RCC 7860 (cell line): ENCODE results near the gene IGF2BP3.
"Not testable (repeated sequence)": the region's sequence is repeated elsewhere in the genome, so short reads cannot be mapped to it uniquely, and the experiment has no call there.

Source experiments
- DNase-seq: peaks from one replicate; pipeline ENCODE4 v3.0.0-alpha.2; 2015; ENCODE audit warnings: low spot score
- FAIRE-seq: peaks from 2 replicates; lab custom pipeline; 2012; peaks lifted over from hg19 to GRCh38; lab: Jason Lieb, UNC

The IGF2BP3 gene

DNA sequence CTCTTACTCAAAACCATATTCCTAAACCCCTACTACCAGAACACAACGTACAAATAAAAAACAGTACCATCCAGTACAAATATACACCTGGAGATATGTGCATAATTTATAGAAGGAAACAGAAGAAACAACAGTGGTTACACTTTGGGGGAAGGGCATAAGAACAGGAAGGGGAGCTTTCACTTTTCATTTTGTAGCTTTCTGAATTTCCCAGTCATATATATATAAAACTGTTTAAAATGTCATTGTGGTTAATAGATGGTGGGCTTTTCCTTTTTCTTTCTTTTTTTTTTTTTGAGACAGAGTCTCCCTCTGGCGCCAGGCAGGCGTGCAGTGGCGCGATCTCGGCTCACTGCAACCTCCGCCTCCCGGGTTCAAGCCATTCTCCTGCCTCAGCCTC is 124.0 kb downstream of the IGF2BP3 start:
- no peak for DNase-seq

DNA sequence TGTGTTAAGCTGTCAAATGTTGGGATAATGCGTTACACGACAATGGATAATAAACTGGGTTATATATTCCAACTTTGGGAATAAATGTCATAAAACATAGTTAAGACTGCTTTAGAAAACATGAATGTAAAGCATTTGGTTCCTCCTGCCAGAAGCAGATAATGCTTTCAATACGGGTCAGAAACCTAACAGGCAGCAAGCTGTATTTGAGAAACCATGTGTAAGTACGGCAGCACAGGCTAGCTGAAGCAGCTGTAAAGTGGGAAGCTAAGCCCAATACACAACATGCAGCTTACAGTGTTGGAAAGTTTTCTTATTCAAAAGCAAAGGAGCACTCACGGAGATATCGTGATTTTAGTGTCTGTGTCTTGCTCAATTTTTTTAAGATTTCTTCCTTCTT is 124.7 kb downstream of the IGF2BP3 start:
- DNase-seq (no peak), FAIRE-seq (no peak)

More for the DNA sequence above, 124.0 kb downstream of the IGF2BP3 start:
- FAIRE-seq, result no peak

DNA sequence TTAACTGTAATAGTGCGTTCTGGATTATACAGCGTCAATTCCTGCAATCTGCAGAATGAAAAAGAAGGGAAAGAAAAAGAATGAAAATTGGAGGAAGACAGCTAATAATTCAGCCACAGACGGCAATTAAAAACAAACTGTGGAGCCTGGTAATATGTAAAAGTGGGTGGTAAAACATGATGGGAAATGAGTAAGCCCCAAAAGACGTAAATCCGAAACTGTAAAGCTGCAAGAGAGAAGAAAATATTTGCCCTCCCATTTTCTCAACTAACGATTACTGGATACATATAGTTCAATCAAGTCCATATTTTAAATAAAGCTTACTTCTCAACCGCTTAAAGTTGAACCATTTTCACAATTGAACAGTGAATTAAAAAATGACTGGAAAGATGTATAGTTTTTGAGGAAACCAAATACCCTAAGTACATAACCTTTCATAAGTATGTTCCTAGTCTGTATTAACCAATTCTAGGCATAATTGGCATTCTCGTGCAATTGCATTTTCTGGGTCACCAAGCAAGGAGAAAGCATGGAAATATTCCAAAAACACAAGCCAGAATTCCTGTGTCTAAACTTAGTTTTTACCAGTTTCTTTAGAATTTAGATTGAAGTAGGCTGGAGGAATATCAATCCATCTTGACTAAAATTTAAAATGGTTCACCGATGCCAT is 126.3 kb downstream of the IGF2BP3 start:
- DNase-seq (no peak), FAIRE-seq (no peak)

DNA sequence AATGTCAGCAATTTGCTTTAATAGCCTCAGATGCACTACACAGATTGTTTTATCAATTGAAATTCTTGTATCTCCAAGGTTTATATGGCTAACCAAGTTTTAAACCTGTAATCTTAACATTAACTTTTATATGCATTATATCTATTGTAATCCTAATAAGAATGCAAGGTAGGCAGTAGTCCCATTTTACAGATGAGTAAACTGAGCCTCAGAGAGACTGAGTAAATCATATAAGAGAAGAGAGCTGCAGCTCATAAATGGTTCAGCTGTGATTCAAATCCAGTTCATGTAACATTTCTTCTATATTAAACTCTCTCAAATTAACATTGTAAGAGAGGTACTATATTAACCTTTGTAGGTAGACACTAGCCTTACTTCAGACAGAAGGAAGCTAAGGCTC is 127.2 kb downstream of the IGF2BP3 start:
- FAIRE-seq, result no peak
- no peak for DNase-seq

DNA sequence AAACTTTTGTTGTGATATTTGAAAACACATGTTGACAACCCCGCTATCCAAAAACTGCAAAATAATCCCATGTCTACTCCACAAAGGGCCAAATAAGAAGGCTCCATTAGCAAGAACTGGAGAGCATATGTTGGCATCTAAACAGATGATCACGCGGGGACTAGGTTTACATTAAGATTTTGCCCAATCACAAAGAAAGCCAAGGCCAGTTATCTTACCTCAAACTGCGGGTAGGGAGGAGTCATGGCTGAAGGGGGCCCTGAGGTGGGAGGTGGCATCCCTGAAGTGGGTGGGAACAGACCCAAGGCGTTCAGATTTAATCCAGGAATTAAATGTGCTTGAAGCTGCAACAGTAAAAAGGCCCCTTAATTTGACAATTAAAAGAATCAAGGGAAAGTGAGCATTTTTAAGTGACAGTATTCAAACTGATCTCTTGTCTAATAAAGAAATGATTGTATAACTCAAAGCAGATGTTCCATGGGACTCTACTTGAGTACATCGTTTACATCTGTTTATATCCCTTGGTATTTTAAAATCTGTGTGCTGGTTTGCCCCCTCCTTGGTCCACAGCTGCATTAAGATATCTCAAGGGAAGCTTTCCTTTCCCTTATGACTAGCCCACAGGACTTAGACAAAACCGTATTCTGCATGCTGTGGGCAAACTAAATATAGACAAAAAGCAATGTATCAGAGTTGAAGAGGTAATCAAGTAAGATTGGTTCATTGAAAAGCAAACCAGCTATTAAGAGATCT is 128.3 kb downstream of the IGF2BP3 start:
- no peak for DNase-seq
- no peak for FAIRE-seq

DNA sequence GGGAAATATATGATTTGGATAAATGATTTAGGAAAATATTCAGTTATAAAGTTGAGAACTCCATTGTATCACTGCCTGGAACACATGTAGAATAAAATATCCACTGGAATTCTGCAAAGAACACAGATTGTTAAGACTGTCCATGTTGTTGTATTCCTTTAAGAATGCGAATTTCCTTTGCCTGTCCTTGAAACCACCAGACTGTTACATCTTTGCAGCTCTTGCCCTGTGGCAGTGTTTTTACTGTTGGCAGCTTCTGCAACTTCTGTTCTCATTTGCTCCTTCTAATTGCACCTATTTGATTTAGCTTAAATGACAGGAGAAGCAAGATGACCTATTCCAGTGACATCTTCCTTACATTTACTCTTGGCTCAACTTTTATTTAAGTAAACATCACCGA is 131.4 kb downstream of the IGF2BP3 start:
- no peak for DNase-seq
- no peak for FAIRE-seq

DNA sequence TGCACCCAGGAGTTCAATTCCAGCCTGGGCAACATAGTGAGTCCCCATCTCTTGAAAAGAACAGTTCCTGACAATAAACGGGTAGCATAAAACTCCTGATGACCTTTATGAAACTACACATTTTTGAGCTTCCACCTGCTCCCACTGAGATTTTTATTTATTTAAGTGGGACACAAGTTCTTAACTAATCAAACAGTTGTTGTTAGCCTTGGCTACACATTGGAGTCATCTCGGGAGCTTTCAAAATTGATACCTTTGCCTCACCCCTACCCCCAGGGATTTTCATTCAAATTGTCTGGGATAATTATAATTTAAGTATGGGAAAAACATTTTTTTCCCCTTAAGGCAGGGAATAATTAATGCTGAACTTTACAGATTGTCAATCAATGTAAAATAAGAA is 131.9 kb downstream of the IGF2BP3 start:
- no peak for DNase-seq
- no peak for FAIRE-seq

DNA sequence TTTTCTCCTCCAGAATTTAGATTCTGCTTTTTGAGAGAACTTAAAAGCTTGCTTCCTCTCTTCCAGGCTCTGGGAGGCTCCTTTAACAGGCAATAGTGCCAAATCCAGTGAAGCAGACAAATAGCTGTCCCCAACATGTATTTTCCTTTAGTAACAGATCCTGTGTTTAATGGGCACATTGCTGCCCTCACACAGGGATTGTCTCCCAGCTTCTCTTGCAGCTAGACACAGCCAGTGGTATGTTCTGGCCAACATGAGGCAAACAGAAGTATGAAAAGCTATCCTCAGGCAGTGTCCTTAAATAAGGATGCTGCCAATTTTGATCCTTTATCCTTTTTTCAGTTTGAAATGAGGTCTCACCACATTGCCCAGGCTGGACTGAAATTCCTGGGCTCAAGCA is 132.9 kb downstream of the IGF2BP3 start:
- no peak for DNase-seq
- no peak for FAIRE-seq

DNA sequence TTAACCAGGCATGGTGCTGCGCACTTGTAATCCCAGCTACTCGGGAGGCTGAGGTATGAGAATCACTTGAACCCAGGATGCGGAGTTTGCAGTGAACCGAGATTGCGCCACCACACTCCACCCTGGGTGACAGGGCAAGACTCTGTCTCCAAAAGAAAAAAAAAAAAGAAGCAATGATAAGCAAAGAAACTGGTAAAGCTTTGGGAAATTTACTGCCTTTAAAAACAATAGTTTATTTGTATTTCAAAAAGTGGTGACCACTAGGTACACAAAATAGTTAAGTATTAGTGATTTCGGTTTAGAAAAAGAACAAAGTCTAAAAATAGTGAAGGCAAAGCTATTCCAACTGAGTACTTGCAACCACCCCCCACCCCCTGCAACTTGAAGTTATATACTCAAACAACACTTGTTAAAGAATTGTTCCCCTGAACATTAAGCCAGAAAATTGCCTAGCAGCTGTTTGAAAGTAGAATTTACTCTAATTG is 133.4 kb downstream of the IGF2BP3 start:
- DNase-seq, result no peak
- FAIRE-seq, result no peak

DNA sequence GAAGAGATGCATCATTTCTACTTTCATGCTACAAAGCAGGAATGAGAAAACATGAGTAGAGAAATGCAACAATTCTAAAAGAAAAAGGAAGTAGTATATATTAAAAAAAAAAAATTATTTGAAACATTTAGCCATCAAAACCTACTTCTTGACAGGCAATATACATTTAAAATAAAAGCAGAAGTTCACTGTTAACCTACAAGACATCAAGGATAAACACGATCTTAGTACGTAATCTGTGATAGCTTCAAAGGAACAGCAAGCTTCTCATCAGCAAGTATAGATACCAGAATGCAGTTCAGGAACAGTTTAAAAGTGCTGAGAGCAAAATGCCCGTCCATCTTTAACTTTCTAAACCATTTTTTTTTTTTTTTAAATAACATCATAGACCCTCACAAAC is 134.2 kb downstream of the IGF2BP3 start:
- no peak for DNase-seq
- peak; percentile 18 for FAIRE-seq

DNA sequence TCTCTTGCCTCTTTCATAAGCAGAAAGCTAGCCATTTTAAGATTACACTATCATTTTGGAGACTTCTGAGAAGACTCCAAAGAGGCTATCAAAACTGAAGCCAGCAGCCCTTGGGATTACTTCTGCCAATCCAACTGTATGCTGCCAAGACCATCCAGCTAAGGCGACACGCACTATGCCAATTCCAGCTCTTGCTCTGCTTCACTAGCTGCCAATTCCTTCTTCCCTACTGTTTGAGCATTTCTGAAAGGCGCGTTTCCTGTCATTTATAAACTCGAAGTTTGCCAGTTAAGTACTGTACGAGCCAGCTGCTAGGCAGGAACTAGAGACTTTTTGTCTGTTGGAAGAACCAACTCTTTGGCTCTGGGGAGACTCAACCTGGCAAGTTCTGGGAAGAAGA is 134.7 kb downstream of the IGF2BP3 start:
- FAIRE-seq (peak; percentile 64), DNase-seq (peak; percentile 45)

DNA sequence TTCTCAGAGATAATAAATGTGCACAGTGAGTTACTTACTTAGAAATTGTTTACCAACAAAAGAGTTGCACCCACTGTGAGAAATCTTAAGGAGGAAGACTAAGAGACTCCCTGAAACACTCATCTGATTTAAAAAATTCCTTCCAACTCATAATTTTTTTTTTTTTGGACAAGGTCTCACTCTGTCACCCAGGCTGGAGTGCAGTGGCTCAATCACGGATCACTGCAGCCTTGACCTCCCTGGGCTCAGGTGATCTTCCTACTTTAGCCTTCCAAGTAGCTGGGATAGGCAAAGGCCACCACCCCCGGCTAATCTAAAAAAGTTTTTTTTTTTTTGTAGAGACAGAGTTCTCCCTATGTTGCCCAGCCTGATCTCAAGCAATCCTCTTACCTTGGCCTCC is 135.2 kb downstream of the IGF2BP3 start:
- FAIRE-seq, result no peak
- DNase-seq, result peak; percentile 20

DNA sequence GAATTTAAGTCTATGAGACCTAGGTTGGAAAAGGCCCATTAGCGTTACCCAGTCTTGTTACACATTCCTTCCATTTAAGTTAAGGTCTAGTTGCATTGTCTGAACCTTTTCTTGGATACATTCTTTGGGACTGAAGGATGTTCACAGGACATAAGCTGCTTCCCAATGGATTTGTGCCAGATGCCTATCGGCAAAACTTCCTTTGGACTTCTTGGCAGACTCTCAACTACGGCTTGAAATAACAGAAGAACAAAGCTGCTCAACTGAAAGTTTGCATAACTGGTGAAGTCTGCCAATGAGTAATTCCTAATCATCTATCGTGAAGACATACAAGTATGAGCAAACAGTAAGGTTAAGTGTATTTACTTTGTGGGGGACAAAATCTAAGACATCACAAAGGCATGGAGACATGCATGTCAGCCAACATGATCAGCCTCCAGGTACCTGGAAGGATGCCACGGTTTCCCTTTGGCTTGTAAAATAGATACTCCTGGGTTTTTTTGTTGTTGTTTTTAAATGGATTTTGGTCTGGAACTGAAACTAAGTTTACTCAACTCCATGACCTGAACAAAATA is 135.7 kb downstream of the IGF2BP3 start:
- FAIRE-seq (peak; percentile 99), DNase-seq (peak; percentile 100)

DNA sequence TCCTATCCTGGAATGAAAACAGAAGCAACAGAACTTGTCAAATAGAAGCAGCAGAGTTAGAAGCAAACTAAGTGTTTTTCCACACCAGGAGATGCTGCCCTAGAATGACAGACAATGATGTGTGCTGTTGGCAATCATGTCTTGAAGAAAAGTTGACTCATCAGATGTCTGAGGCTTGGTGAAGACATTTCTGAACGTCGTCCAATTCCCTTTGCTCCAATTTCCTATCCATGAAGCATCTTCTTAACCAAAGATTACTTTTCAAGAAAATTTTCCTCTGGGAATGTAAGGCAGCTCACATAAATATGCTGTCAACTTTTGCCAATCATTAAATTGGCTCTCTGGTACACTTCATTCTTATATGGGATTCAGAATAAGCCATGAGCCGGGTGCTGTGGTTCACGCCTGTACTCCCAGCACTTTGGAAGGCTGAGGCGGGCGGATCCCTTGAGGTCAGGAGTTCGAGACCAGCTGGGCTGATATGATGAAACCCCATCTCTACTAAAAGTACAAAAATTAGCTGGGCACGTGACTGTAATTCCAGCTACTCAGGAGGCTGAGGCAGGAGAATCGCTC is 136.5 kb downstream of the IGF2BP3 start:
- FAIRE-seq, result peak; percentile 99
- peak; percentile 94 for DNase-seq

DNA sequence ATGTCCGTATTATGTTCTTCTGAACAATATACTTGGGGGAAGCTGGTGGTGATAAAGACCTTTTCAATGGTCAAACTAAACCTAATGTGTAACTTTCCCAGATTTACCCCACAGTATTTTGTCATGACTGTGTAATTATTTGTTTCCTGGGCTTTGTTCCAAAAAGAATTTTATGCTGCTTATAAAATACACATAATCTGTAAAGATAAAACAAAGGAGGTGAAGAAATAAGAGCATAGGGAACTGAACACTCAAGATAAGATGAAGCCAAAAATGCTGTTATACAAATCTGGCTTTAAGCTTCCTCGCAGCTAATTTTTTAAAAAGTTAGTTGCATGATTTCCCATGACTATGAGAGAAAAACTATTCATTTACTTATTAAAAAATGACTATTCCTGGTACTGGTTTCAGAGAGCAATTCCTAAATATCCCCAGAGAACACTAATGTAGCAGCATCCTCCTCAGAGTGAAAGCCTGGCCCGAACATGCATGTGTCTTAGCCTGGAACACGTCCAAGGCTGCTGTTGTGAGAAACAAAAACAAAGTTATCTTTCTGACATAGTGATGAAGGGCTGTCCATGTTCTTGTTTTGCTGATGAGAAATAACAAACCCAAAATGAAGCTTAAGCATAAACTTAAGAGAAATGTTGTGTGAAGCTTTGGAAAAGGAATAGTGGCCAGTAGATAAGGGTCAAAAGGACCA is 137.2 kb downstream of the IGF2BP3 start:
- FAIRE-seq, result no peak
- DNase-seq, result no peak

DNA sequence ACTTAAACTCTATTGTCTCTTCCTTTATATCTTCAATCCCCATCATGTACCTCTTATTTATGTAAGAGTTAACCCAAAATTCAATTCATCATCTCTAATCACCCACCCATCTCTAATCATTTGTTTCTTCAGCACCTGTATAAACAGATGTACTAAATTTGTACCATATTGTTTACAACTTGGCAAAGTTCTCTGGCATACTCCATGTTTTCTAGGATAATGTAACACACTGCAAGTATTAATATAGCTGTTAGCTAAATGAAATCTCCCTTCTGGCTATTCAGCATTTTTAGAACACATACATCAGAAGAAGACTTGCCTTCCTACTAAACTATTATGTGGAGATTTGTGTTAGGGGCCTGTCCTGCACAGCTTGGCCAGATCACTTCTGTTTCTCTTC is 138.1 kb downstream of the IGF2BP3 start:
- FAIRE-seq (no peak), DNase-seq (no peak)

DNA sequence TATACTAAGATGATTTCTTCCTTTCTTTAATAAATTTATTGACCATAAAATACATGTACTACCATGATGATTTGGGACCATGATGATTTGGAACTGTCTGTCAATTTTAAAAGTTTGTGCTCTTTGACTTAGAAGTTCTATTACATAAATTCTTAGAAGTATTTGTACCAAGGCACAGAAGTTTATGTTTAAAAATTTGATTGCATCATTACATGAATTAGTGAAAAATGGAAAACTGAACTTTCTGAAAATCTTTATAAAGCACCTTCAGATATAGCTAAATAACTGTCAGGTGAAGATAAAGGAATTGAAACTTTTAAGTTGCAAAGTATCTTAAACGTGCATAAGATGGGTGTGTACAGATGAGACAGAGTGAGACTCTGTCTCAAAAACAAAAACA is 139.2 kb downstream of the IGF2BP3 start:
- DNase-seq (no peak), FAIRE-seq (no peak)

DNA sequence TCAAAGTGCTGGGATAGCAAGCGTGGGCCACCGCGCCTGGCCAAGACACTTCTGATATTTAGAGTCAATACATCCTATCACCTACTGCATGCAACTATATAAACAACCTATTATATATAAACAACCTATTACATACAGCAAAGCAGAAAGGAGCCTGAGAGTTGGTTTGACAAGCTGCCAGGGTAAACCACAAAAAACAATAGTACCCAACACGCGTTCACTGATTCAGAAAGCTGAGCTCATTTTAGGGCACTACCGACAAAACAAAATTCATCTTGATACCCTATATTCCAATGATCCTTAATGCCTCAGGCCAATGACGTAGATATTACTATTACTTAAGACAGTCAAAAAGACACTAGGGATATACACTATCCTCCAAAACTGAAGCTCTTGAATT is 154.9 kb downstream of the IGF2BP3 start:
- FAIRE-seq, result no peak

DNA sequence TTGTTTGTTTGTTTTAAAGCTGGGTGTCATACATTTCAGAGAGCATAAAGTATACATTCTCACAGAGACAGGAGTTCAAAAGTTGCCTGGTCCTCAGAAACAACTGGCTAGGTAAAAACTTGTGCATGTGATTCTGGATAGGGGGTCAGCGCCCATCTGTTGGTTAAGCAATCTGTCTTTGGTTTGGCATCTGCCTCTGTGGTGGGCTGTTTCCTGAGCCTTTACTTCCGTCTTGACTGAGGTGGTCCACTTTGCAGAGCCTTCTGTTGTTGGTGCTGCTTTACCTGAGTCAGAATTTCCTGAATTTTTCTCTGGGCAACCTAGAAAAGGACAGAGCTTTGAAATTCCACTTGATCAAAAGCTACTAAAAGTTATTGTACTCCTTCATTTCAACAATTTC is 158.2 kb downstream of the IGF2BP3 start:
- not testable (repeated sequence) for DNase-seq, FAIRE-seq

More for the DNA sequence above, 154.9 kb downstream of the IGF2BP3 start:
- no peak for DNase-seq

DNA sequence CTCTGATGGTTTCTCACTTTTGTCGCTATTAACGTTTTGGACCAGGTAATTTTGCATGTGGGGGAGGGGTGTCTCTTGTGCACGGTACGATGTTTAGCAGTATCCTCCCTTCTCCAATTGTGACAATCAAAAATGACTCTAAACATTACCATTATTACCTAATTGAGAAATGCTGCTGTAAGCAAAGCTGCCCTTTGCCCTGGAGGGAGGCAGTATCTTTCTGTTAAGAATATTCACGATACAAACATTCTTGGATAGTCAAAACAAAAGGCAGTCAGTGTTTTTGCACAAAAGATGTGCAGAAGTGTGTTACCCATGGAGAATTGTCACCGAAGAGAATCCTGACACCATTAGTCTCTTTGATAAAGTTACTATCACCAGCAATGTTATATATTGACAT is 161.5 kb downstream of the IGF2BP3 start:
- DNase-seq, result no peak
- no peak for FAIRE-seq

DNA sequence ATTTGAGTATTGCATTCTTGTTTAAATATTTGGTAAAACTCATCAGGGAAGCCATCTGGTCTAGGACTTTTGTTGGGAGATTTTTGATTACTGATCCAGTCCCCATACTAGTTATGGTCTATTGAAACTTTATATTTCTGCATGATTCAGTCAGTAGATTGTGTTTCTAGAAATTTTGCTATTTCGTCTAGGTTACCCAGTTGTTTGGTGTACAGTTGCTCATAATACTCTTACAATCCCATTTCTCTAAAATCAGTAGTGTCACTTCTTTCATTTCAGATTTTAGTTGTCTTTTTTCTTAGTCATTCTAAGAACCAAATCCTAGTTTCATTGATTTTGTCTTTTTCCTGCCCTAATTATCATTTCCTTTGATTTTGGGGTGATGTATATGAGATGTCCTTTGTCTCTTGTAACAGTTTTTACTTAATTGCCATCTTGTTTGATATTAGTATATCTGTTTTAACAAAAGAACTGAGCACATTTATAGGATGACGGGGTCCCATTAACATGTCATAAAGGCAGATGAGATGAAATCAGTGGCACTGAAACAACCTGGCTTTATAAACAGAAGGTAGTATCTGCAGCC is 163.3 kb downstream of the IGF2BP3 start:
- no peak for FAIRE-seq

More for the DNA sequence above, 163.3 kb downstream of the IGF2BP3 start:
- DNase-seq, result no peak
